ENCODE data around the gene SLC16A4.
"Not testable (repeated sequence)": the region's sequence is repeated elsewhere in the genome, so short reads cannot be mapped to it uniquely, and the experiment has no call there.

Gene SLC16A4

GRCh38 chr1:110424699-110425611, 34.1 kb upstream of the SLC16A4 start:
- no peak overlapping the region for H3K4me3 ChIP-seq (ENCODE audit: low read depth, low read length)
- no peak for TF ChIP-seq CTCF (IDR thresholded peaks at IDR 0.05; ENCODE audit: insufficient read depth, low read length, missing control alignments)
- ChIA-PET POLR2A (no interaction called here), CTCF (interaction anchor here (1.0 to 19.7 kb wide), 3 partner anchors 12 to 217 kb away, joined by 3 to 631 read pairs (median 84); partner anchors contain the start of gene PROK1)
- DNase-seq (ENCODE audit: low read depth, low spot score), result no peak

DNA sequence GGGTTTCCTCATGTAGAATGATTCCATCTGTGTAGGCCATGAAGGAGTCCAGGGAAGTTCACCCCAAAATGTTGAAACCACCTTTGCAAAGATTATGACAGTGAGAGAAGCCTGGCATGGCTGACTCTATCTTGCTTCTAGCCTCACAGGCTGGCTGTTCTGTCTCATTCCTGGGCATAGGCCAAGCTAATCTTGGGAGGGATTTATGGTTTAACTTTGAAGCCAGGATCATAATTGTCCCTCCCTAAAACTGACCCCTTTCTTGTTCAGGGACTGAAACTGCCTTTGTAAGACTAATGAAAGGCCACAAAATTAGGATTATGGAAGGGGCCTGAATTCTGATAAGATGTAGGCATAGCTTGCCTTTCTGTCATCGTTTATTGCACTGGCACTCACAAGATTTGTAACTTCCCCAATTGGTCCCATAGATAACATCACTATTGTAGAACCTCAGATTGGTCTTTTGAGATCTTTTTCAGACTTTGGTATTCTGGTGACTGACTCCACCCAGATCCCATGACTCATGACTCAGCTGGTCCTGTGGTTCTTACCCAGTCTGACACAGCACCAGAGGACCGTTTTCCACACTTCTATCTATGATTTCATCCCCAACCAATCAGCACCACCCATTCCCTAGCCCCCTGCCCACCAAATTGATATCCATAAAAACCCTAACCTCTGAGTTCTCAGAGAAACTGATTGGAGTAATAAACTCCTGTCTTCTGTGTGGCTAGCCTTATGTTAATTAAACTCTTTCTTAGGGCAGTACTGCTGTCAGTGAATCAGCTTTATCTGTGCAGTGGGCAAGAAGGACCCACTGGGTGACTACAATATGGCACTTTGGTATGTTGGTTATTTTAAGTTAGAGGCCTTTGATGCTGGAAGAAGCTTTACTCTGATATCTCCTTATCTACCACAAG, 30.3 kb upstream of the SLC16A4 start:
- TF ChIP-seq CTCF (IDR thresholded peaks at IDR 0.05; ENCODE audit: insufficient read depth, low read length, missing control alignments), result no peak
- ChIA-PET CTCF (interaction anchor here (1.1 to 19.7 kb wide), 9 partner anchors 8 to 391 kb away, joined by 3 to 631 read pairs (median 4); partner anchors contain the start of gene PROK1), POLR2A (no interaction called here)
- no peak overlapping the region for H3K4me3 ChIP-seq (ENCODE audit: low read depth, low read length)
- DNase-seq (ENCODE audit: low read depth, low spot score), result no peak

- no peak for DNase-seq (ENCODE audit: low read depth, low spot score)
- no peak for TF ChIP-seq CTCF (IDR thresholded peaks at IDR 0.05; ENCODE audit: insufficient read depth, low read length, missing control alignments)
- ChIA-PET POLR2A (no interaction called here), CTCF (interaction anchor here (1.1 to 19.7 kb wide), 6 partner anchors 7 to 390 kb away, joined by 3 to 631 read pairs (median 5); partner anchors contain the start of gene PROK1)
- H3K4me3 ChIP-seq (ENCODE audit: low read depth, low read length), result no peak overlapping the region
These were observed 29.3 kb upstream of the SLC16A4 start for GRCh38 chr1:110420023-110420662.

DNA sequence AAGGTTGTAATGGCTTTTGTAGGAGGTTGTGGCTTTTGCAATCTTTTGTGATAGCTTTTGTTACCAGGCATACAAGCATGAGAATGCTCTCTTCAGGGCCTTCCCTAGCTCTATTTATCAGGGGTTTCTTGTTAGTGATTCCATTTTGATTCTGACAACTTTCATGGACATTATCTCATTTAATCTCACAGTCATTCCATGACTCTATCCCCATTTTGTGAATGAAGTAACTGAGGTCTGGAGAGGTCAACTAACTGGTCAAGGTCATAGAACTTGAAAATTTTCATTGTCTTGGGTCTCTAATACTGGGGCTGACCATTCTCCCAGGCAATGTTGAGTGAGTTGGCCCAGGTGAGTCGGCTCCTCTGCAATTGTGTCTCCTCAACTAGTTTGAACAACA, 27.9 kb upstream of the SLC16A4 start:
- ChIA-PET POLR2A (no interaction called here), CTCF (interaction anchor here (0.8 to 19.7 kb wide), 2 partner anchors 10 to 39 kb away, joined by 3 to 631 read pairs; partner anchors contain the start of gene PROK1)
- no peak for TF ChIP-seq CTCF (IDR thresholded peaks at IDR 0.05; ENCODE audit: insufficient read depth, low read length, missing control alignments)
- DNase-seq (ENCODE audit: low read depth, low spot score), result no peak
- H3K4me3 ChIP-seq (ENCODE audit: low read depth, low read length), result no peak overlapping the region

GRCh38 chr1:110413045-110413444, 22.2 kb upstream of the SLC16A4 start:
- POLR2A ChIA-PET, result interaction anchor here (1.0 kb wide), 1 partner anchor 47 kb away, joined by 3 read pairs; no protein-coding TSS in a partner anchor
- H3K4me3 ChIP-seq (ENCODE audit: low read depth, low read length); DNase-seq (ENCODE audit: low read depth, low spot score): not testable (repeated sequence)
- CTCF ChIA-PET, result interaction anchor here (0.6 to 19.7 kb wide), 29 partner anchors 9 to 325 kb away, joined by 3 to 631 read pairs (median 5); partner anchors contain the start of genes KCNC4, PROK1, RBM15 and SLC16A4

- CTCF ChIA-PET, result interaction anchor here (0.6 to 19.7 kb wide), 34 partner anchors 9 to 324 kb away, joined by 3 to 631 read pairs (median 5); partner anchors contain the start of genes KCNC4, PROK1, RBM15 and SLC16A4
These were observed 21.8 kb upstream of the SLC16A4 start for GRCh38 chr1:110412576-110412975.

More at GRCh38 chr1:110412576-110412975, 21.8 kb upstream of the SLC16A4 start:
- no peak overlapping the region for H3K4me3 ChIP-seq (ENCODE audit: low read depth, low read length)
- DNase-seq (ENCODE audit: low read depth, low spot score), result no peak
- TF ChIP-seq CTCF (IDR thresholded peaks at IDR 0.05; ENCODE audit: insufficient read depth, low read length, missing control alignments), result peak; percentile 83
- POLR2A ChIA-PET, result interaction anchor here (1.0 kb wide), 1 partner anchor 48 kb away, joined by 3 read pairs; no protein-coding TSS in a partner anchor

Measured in AG04449 (cell line).